ENCODE measurements around the gene WDHD1. TPM values are rescaled to one million over a fixed set of nuclear protein-coding genes. Genes with fewer than 3 reads are reported as not detected.

WDHD1 gene
- polyA plus RNA-seq, 1 donor (not counting 4 experiments of a cell fraction or from before 2014, with no cell fraction given), result 13.0 TPM

DNA sequence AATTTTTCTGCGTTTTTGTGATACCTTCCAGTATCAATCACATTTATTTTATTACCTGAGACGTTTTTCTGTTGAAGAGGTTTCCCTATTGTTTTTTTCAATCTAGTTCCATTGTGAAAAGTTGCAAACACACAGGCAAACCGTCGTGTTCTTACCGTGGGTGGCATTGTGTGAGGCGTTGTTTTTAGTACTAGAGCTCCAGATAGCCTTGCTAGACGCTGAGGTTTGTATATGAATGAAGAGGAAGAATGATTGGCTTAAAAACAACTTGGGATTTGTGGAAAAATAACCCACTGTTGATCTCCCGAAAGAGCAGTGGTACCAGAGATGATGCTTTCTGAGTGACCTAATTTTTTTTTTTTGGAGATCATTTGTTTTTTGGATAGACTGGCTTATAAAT is 1.2 kb upstream of the WDHD1 start:
- Histone ChIP-seq H3K4me3 (ENCODE audit: control insufficient read depth in 2 of 3, extremely low read depth in 1 of 3, insufficient read depth in 2 of 3, low read depth in 1 of 3, low read length in 3 of 3) (peak overlapping the region; percentile 81 to 98 (median 86)), H3K36me3 (ENCODE audit: control insufficient read depth in 2 of 2, extremely low read depth in 1 of 2, insufficient read depth in 2 of 2, low read length in 2 of 2) (peaks cover 0 to 1% of the 10 kb centered on the region in 2 experiments), H3K9me1 (ENCODE audit: control insufficient read depth, extremely low read depth, insufficient read depth, low read length) (peaks cover 2% of the 10 kb centered on the region), H3K27ac (ENCODE audit: control insufficient read depth, insufficient read depth, low read length) (peak overlapping the region; percentile 96), H2AFZ (ENCODE audit: control insufficient read depth, low read length) (no peak overlapping the region), H3K4me2 (ENCODE audit: control insufficient read depth, extremely low read depth, insufficient read depth, low read depth, low read length) (peak overlapping the region; percentile 87), H3K4me1 (ENCODE audit: control insufficient read depth, extremely low read depth, insufficient read depth, low read length) (peaks cover 19% of the 10 kb centered on the region), H3K9me3 (ENCODE audit: control insufficient read depth, low read depth, low read length) (no peaks in the 10 kb centered on the region), H4K20me1 (ENCODE audit: control insufficient read depth, extremely low read depth, insufficient read depth, low read length) (no peaks in the 10 kb centered on the region), H3K9ac (ENCODE audit: control insufficient read depth, extremely low read depth, insufficient read depth, low read length) (peak overlapping the region; percentile 96), H3K27me3 (ENCODE audit: control insufficient read depth, extremely low read depth, insufficient read depth, low read length) (no peaks in the 10 kb centered on the region), H3K79me2 (ENCODE audit: control insufficient read depth, insufficient read depth, low read length) (peaks cover 79% of the 10 kb centered on the region)
- dilution Hi-C loops (cut with MboI; ENCODE audit: extremely low pct_ligation_motif_present, low sequenced_read_pairs), result no loop called here
- TF ChIP-seq EZH2 (IDR thresholded peaks at IDR 0.05; ENCODE audit: low read length), result no peak
- TF ChIP-seq, protein P1, sequence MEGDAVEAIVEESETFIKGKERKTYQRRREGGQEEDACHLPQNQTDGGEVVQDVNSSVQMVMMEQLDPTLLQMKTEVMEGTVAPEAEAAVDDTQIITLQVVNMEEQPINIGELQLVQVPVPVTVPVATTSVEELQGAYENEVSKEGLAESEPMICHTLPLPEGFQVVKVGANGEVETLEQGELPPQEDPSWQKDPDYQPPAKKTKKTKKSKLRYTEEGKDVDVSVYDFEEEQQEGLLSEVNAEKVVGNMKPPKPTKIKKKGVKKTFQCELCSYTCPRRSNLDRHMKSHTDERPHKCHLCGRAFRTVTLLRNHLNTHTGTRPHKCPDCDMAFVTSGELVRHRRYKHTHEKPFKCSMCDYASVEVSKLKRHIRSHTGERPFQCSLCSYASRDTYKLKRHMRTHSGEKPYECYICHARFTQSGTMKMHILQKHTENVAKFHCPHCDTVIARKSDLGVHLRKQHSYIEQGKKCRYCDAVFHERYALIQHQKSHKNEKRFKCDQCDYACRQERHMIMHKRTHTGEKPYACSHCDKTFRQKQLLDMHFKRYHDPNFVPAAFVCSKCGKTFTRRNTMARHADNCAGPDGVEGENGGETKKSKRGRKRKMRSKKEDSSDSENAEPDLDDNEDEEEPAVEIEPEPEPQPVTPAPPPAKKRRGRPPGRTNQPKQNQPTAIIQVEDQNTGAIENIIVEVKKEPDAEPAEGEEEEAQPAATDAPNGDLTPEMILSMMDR (optimal IDR thresholded peaks at IDR 0.05 in 1 of 3, IDR thresholded peaks at IDR 0.05 in 1 of 3, conservative IDR thresholded peaks at IDR 0.05 in 1 of 3; ENCODE audit: extremely low read depth in 1 of 3, insufficient read depth in 2 of 3, low read length in 3 of 3), result no peak
- DNase-seq (ENCODE audit: low read depth, low spot score) (no peak), FAIRE-seq (peak; percentile 52)

DNA sequence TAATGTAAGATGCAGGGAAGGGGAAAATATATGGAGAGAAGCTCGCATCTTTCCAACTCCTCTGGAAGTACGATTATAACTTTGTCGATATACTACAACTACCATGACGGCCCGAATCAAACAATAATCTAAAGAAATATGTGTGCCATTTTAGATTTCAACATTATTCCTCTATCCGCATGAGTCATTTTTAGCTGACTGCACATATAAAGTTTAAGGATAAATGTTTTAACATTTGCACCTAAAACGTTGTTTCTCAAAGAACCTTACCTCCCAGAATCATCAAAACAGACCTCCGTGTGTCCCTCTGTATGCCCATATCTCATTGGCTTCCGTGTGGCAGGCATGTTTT is 482 bp downstream of the WDHD1 start:
- Histone ChIP-seq H3K4me3 (ENCODE audit: control insufficient read depth in 2 of 3, extremely low read depth in 1 of 3, insufficient read depth in 2 of 3, low read depth in 1 of 3, low read length in 3 of 3) (peak overlapping the region; percentile 81 to 98 (median 86)), H3K9ac (ENCODE audit: control insufficient read depth, extremely low read depth, insufficient read depth, low read length) (peak overlapping the region; percentile 96), H2AFZ (ENCODE audit: control insufficient read depth, low read length) (peak overlapping the region; percentile 99), H3K4me2 (ENCODE audit: control insufficient read depth, extremely low read depth, insufficient read depth, low read depth, low read length) (peak overlapping the region; percentile 97), H3K27me3 (ENCODE audit: control insufficient read depth, extremely low read depth, insufficient read depth, low read length) (no peaks in the 10 kb centered on the region), H3K9me3 (ENCODE audit: control insufficient read depth, low read depth, low read length) (no peaks in the 10 kb centered on the region), H3K79me2 (ENCODE audit: control insufficient read depth, insufficient read depth, low read length) (peaks cover 68% of the 10 kb centered on the region), H3K9me1 (ENCODE audit: control insufficient read depth, extremely low read depth, insufficient read depth, low read length) (peaks cover 2% of the 10 kb centered on the region), H3K4me1 (ENCODE audit: control insufficient read depth, extremely low read depth, insufficient read depth, low read length) (peaks cover 19% of the 10 kb centered on the region), H4K20me1 (ENCODE audit: control insufficient read depth, extremely low read depth, insufficient read depth, low read length) (no peaks in the 10 kb centered on the region), H3K27ac (ENCODE audit: control insufficient read depth, insufficient read depth, low read length) (peak overlapping the region; percentile 96), H3K36me3 (ENCODE audit: control insufficient read depth in 2 of 2, extremely low read depth in 1 of 2, insufficient read depth in 2 of 2, low read length in 2 of 2) (no peaks in the 10 kb centered on the region)
- TF ChIP-seq EZH2 (IDR thresholded peaks at IDR 0.05; ENCODE audit: low read length), result no peak
- TF ChIP-seq, protein P1 (optimal IDR thresholded peaks at IDR 0.05 in 1 of 3, IDR thresholded peaks at IDR 0.05 in 1 of 3, conservative IDR thresholded peaks at IDR 0.05 in 1 of 3; ENCODE audit: extremely low read depth in 1 of 3, insufficient read depth in 2 of 3, low read length in 3 of 3), result no peak
- dilution Hi-C loops (cut with MboI; ENCODE audit: extremely low pct_ligation_motif_present, low sequenced_read_pairs), result no loop called here
- FAIRE-seq (no peak), DNase-seq (ENCODE audit: low read depth, low spot score) (no peak)
